ELR (cell line): Measurements from ENCODE around the gene ANO1.

Experiments used
- DNase-seq: peaks from one replicate; pipeline ENCODE4 v3.0.0-alpha.2; 2015; ENCODE audit warnings: low read depth

ANO1 gene

DNA sequence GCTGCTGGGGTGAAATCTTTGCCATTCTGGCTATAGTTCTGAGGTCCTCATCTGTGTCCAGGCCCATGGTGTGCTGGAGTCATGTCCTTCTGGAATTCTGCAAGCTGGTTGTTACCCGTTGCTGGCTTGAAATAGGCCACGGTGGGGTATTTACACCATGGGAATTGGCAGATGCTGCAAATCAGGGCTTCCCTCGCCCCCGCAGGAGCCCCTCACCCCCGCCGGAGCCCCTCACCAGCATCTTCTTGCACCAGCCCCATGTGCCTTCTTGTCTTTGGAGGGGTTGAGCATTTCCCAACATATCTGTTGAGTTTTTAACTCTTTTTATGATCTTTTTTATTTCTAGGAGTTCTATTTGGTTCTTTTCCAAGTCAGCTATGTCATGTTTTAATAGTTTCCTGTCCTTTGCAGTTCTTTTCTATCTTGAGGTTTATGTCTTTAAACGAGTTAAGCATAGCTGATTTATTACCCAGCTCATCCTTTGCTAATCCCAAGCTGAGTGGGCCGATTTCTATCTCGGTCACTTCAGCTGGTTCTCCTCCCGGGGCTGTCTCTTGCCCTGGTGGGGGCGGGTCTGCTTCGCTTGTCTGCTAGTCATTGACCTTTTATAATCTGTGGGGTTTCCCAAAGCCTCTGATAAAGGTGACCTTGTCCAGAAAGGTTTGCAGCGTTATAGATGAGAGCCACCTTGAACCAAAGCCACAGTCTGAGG lies 17.6 kb downstream of the ANO1 start:
- no peak for DNase-seq

DNA sequence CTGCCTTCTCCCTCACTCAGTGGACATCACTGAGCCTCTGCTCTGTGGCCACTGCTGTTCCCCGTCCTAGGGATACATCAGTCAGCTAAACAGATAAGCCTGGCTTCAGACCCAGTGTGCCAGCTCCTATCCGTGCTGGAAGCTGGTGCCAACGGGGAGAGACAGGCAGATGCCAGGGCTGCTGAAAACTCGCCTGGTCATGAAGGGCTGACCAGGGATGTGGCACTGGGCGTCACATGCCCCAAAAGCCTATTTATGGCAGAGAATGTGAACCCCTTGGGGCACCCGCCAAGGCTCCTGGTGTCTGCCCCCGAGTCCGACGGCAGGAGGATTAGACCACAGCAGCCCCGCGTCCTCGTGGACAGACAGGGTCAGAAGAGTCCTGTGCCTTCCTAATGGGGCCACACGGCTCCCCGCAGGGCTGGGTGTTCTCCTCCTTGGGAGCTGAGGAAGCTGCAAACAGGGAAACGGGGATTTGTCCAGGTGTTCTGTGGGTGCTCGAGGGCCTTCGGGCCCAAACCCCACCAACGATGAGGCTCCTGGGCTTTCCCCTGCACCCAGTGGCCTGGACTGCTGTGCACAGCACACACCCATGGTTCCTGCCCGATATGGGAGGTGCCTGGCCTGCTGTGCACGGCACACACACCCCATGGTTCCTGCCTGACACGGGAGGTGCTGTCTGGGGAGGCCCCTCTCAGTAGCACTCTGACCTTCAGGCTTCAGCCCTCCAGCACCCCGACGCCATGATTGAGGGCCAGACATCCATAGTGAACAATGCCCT lies 19.9 kb downstream of the ANO1 start:
- no peak for DNase-seq

DNA sequence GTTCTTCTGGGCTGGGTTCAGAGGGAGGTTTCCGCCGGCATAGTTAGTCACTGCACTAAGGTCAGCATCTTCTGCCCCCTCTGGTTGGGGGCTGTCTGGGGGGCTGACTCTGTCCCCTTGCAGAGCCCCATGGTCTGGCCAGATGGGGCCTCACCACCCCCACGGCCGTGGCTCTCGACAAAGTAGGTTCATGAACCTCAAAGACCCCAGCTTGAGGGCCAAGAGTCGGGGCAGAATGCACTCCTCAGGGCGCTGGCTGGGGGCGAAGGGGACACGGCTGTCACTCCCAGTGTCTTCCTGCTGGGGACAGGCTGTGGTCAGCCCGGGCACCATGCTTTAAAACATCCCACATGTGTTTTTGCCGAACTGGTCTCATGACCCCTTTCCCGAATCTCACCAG lies 20.8 kb downstream of the ANO1 start:
- DNase-seq: no peak

DNA sequence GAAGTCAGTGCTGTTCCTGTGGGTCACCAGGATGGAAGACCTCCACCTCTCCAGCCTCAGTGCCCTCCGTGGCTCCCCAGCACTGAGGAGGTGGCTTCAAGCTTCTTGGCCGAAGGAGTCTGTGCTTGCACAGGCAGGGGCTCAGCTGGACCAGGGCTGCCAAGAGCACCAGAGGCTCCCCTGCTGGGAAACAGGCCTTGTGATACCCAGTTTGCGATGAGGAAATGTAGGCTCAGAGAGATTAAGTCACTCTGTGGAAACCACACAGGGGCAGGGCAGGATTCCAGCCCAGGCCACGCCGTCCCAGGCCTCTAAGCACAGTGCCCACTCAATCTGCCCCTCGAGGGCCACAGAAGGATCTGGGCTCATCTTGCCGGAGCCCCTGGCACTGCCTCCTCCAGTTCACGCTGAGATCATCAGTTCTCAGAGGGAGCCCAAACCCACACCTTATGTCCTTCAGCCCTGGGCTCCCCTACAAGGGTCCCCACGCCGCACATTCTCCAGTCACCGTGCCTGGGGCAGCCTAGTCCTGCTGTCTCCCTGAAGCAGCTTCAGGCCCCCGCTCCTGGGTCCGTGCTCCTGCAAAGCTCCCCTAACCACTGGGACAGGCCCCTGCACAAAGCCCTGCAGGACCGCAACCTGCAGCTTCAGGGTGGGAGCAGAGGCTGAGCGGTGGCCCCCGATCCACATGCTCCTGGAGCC lies 21.6 kb downstream of the ANO1 start:
- DNase-seq: no peak

DNA sequence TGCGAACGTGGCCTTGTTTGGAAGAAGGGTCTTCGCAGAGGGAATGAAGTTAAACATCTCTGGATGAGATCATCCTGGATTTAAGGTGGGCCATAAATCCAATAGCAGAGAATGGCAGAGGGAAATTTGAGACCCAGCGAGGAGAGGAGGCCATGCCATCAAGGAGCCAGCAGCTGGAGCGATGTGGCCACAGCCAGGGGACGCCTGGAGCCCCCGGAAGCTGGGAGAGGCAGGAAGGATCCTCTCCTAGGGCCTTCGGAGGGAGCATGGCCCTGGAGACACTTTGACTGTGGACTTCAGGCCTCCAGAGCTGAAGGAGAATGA lies 22.1 kb downstream of the ANO1 start:
- no peak for DNase-seq

DNA sequence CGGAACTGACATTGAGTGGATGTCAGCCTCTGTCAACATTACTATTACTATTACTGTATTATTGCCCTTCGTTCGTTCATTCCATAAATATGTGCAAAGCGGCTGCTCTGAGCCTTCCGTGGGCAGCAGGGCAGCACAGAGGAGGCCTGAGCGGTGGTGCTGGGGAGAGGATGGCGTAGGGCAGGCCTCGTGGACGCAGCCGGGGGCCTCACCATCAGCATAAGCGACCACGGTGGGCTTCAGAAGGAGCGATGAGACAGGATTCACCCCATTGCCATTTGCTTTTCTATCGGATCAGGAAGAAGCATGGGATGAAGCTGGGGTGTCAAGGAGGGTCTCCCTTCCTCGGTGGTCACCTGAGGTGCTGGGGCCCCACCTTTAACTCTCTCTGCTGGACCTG lies 22.7 kb downstream of the ANO1 start:
- DNase-seq: no peak

DNA sequence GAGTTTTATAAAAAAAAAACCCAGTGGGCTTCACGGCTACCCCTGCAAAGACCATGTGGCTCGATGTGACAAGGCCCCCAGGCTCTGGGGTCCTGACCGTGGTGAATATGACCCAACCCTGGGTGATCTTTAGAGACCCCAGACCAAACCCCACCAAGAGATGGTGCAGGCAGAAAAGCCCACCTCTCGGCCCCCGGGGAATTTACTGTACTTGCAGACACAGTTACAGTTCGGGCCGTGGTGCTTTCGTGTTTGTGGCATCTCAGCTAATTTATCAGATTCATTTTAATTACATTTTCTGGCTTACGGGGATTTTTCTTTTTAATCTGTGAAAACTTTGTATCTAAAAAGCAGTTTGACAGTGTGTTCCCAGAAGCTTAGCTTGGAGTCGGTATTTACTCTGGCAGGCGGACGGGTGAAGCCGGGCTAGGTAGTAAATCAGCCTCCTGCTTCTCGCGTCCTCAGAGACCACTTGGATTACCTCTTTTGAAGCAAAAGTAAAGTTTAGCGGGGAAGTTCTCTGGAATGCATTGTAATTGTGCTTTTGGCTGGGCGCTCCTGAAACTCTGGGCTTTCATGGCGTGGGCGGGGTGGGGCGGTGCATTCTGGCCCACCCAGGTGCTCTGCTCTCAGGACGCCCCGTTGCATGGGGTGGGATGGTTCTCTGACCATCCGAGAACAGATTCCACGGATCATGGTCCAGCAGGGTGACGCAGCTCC lies 25.3 kb downstream of the ANO1 start:
- no peak for DNase-seq

DNA sequence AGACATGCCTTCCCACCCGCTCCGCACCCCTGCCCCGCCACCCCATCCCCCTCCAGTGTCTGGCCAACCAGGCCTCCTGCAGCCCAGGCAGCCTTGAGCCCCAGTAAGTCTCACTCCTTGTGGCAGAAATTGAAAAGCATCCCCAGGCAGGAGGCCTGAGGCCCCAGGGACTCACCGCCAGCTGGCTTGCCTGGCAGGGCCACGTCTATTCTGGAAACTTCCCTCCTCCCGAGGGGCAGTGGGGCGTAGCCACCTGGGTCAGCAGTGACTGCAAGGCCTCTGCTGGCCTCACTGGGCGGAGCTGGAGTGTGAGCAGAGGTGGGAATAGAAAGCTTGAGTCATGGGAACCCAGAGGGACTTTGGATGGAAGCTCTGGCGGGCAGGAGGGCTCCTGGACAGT lies 26.3 kb downstream of the ANO1 start:
- DNase-seq: no peak

DNA sequence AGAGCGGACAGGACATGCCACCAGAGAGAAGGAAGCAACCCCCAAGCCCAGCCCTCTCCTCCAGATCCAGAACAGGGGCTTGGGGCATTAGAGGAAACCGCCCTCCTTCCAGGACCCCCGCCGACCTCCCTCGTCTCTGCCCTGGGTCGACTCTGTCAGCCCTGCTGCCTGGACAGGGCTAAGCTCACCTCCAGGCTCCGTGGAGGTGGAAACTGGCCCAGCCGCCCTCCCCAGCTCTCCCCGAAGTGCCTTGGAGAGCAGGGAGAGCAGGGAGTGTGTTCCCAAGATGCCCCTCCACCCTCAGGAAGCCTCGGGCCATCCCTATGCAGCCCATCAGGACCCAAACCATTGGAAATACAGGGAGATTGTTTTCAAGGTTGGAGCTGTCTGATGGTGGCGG lies 26.8 kb downstream of the ANO1 start:
- no peak for DNase-seq

DNA sequence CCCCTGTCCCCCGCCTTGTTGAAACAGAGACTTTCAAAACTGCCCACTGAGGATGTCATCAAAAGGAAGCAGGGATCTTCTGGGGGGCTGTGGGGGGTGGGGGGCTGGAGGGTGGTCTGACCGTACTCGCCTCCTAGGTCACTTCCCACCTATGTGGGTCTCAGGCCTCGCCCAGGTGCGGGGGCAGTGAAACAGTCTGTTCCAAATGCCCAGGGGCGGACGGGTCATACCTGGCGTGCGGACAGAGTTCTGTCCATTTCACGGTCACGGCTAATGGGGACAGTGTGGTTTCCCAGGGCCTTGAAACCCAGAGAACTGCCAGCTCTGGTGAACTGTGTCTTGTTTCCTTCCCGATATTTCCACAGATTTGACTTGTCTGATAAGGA lies 27.2 kb downstream of the ANO1 start:
- DNase-seq: no peak

DNA sequence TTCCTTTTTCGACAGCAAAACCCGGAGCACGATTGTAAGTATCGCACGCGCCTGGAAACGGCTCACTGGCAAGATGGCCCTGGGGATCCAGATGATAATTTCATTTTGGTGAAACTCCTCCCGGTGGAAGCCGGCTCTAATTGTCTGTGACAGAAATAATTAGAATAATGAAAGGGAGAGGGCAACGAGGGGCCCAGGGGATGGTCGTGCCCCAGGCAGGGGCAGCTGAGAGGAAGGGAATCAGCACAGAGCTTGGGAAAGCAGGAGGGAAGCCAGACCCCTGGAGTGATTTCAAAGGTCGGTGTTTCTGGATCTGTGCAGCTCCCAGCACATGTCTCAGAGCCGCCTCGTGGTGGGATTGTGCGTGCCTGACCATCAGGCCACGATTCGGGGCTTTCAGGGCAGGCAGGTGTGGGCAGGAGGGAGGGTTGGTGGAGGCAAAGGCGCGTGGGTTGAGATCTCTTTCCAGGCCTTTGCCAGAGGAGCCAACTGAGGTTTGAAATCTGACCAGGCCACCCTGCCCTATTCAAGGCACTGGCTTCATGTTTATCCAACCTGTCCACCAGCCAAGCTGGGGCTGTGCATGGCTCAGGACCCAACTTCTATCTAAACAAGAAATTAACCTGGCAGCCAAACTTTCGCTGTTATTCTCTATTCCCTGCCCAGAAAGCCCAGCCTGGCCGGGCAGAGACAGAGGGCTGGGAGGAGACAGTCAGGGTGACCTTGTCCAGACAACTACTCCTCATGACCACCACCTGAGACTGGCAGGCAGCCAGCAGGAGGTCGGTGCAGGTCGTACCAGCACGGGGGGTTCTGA lies 27.8 kb downstream of the ANO1 start:
- no peak for DNase-seq

DNA sequence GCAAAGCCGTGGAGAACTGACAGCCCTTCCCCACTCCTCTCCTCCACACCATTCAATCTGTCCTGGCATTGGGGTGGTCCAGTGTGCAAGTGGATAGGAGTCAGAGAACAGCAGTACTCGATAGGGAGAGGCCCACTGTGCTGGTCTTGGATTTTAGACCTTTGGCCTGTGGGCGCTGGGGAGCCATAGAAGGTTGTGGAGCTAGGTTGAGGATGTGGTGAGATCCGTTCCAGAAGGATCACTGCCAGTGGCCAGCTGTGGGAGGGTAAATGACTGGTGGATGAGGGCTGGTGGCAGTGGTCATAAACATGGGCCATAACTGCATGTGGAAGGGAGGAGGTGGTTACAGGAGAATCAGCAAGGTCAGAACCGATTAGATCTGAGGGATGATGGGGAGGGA lies 28.6 kb downstream of the ANO1 start:
- DNase-seq: no peak

DNA sequence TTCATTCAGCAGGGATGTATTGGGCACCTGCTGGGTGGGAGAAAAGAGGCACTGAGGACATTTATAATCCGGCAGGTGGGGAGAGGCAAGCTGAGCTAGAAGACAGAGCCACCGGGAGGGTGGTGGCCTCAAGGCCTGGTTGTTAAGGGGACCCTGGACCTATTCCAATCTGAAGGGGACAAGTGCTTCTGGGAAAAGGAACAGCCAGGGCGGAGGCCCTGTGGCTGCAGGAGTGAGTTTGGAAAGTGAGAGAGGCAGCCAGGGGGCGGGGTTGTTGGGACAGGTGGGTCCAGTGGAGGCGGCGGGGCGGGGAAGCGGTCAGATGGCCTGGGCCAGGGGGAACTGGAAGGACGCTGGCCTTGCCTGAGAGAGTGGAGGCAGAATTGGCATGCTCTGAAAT lies 29.1 kb downstream of the ANO1 start:
- no peak for DNase-seq

DNA sequence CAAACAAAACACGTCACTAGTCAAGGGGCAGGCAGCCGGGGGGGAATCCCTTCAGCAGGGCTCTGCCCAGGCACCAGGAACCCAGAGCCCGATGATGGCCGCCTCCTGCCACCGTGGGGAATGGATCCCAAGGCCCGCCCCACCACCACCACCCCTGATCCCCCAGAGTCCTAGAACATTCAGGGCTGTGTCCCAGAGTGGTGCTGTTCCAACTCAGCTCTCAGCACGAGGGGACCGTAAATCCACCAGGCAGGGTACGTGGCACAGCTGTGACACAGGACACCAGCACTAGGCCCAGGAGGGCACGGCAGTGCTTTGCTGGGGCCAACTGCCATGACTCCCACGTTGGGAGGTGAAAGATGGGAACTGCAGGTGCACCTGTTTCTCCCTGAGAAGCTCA lies 29.6 kb downstream of the ANO1 start:
- no peak for DNase-seq

DNA sequence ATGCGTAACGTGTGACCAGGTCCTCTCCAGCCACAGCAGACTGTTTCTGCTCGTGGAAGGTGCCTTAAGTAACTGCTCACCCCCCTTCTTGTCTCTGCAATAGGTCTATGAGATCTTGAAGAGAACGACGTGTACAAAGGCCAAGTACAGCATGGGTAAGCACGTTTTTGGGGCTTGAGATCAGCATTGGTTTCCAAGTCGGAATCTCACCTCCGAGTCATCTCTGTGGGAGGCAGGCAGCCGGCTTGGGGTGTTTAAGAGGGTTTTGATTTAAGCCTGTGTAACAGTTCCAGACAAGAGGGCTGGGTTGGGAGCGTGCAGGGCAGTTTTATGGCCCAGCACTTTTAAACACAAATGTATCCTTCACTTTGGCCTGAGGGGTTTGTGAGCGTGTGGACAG lies 30.1 kb downstream of the ANO1 start:
- DNase-seq: no peak

DNA sequence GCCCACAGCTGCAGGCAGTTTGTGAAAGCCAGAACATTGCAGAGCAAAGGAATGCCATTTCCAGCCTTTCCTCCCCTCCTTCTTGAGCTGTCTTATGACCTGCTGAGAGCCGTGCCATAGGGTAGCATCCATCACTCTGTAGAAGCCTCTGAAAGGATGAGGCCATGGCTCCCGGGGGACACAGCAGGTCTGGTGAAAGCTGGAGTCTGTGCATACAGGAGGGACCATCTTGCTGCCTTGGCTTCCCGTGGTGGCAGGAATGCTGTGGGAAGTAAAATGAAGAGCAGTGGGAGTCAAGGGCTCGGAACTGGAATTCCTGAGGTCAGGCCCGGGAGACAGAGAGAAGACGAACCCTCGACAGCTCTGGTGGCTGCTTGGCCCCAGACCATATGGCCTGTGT lies 30.9 kb downstream of the ANO1 start:
- no peak for DNase-seq

DNA sequence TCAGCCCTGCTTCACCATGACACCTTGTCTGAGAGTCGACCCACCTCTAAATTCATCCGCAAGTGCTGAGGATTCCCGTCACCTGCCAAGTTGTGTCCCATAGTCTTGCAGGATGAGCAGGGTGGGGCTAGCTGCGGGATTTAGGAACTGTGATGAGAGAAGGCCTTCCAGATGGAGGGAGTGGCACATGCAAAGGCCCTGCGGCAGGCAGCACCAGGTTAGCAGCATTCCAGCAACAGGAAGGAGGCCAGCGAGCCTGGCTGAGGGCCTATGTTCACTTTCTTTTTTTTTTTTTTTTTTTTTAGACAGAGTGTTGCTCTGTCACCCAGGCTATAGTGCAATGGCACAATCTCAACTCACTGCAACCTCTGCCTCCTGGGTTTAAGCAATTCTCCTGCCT lies 31.8 kb downstream of the ANO1 start:
- no peak for DNase-seq

DNA sequence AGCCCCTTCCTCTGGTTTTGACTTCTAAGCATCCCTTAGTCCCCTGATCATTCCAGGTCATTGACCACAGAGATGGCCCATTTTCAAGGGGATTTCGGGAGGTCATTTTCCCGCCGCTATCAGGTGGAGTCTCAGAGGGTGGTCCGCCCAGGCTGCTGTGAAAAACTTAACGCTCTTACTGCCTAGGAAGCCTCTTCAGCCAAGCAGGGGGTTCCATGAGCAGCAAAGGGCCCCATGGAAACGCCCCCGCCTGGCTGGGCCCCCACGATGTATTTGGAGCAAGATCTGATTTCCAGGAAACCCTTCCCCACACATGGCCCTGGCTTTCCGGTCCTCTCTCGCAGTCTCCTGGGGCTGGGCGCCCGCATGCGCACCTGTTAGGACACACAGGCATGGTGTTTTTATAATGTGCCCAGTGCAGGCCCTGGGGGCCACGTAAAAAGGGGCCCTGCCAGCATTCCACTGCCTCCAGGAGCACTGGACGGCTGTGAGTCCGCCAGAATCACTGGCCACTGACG lies 32.5 kb downstream of the ANO1 start:
- no peak for DNase-seq

DNA sequence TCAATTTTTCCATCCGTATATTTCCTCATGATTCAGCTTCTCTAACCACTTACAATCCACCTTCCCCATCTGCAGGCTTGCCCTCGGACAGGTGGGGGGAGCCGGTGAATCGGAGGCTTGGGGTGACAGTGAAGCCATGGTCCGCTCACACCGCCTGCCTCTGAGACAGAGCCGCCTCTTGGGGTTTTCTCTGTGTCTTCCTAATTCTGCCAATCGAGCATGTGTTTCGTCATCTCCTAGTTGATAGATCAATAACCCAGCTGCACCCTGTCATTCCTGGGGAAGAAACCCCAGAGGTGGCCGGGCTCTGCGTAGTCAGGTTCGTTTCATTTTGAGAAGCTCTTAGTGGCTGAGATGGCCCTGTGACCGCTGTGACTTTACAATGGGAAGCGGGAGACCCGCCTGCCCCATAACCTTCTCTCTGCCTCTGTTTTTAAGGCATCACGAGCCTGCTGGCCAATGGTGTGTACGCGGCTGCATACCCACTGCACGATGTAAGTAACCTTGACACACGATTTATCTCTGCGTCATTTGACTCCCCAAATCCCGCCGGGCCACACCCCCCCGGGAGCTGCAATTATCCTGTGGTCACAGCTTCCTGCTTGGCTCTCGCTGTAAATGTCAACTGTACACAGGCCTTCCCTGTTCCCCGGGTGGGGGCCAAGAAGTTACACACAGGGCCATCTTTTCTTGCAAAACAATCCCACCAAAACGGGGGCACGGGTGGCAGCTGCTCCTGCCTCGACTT lies 33.3 kb downstream of the ANO1 start:
- DNase-seq: peak; percentile 54

DNA sequence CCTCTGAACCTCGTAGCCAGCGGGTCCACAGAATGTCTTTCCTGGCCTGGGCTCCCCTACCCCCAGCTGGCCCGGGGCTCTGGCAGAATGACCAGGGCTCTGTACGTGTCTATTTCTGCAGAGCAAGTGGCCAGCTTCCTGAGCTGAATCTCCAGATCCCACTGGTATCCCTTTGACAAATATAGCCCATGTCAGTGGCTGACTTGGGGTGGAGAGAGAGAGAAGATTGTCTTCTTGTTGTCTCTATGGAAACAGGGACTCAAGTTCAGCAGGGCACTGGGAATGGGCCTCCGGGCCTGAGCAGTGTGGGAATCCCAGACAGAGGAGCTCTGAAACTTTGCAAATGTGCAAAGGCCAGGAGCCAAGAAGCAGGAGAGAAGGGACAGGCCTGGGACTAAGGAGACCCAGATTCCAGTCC lies 33.9 kb downstream of the ANO1 start:
- DNase-seq: no peak

DNA sequence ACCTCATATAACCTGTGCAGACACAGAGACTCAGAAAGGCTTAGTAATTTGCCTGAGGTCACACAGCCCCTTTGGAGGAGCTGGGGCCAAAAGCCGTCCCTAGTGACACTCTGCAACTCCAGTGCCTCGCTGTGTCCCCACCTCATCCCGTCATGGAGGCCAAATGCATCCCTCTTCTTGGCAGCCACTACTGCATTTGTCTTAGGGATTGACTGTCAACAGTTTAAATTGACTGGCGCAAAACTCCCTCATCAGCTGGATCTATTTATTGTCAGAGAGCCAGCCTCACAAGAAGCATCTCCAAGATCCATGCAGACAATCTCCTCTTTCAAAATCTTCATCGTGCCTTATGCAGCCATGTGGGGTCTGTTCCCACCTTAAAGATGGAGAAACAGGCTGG lies 35.7 kb downstream of the ANO1 start:
- no peak for DNase-seq
